NCI-H187 treated with DMSO at 0.1 percent for 48 hours (cell line): Measurements from ENCODE around the gene PARM1.
"Not testable (repeated sequence)": the region's sequence is repeated elsewhere in the genome, so short reads cannot be mapped to it uniquely, and the experiment has no call there.

ENCODE experiments used
- DNase-seq: peaks from one replicate; lab custom pipeline; 2025; lab: John Stamatoyannopoulos, UW

Gene PARM1

DNA sequence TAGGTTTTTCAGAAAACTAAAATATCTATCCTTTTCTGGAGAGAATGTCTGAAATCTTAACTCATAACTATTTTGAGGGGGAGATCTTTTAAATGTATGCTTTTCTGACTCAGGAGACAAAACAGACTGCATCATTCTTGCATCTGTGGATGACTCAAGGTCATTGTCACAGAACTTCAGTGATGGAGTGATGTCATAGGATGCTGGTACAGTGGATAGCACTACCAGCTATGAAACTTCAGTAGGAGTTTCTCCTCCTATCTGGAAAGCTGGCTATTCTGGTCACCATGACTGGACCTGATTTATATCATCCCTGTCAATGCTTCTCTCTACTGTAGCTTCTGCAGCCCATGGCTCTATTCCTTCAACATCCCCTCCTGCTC, 50.3 kb downstream of the PARM1 start:
- no peak for DNase-seq

DNA sequence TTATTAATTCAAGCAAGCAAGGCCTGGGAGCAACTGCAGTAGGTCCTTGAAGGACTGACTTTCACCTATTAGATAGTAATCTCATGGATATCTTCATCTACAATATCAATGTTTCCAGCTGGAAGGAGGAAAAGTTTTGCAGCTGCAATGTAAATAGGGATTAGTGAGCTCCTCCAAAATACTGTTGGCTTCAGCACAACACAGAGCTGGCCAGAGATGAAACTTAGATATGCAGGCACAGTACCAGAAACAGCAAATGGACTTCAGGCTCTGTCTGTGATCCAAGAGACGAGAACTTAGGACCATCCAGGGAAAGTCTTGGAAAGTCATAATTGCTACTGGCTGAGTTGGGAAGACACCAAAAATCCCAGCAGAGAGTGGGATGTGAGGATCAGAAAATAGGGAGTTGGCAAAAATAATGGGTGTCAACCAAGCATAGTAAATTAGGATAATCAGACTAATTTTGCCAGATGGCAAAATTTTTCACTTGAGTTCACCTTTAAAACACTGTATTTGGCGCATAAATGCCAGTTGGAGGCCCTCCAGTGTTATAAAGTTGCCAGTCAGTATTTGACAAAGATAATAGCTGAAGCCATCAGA, 57.5 kb downstream of the PARM1 start:
- DNase-seq: no peak

DNA sequence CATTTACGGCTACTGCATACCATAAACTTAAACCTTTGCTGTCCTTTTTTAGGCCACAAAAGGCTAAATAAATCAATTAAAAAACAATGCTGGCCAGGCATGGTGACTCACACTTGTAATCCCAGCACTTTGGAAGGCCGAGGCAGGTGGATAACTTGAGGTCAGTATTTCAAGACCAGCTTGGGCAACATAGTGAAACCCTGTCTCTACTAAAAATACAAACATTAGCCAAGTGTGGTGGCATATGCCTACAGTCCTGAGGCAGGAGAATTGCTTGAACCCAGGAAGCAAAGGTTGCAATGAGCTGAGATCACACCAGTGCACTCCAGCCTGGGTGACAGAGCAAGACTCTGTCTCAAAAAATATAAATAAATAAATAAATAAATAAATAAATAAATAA, 61.5 kb downstream of the PARM1 start:
- DNase-seq: not testable (repeated sequence)

DNA sequence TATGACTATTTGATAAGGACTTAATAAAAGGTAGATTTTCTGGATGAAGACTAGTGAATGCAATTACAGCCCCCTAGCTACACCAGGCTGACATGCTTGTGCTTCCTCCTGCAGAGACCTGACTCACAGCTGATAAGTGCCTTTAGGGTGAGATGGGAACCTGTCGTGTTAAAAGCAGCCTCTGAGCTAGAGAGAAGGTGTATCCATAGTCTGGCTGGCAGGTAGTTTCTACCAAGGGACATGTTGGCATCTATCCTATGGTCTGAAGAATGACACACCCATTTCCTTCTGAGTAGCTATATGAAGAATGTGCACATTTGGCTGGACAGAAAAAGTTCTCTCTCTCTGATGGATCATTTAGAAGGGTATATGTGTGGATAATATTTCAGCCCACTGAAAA, 64.1 kb downstream of the PARM1 start:
- no peak for DNase-seq

DNA sequence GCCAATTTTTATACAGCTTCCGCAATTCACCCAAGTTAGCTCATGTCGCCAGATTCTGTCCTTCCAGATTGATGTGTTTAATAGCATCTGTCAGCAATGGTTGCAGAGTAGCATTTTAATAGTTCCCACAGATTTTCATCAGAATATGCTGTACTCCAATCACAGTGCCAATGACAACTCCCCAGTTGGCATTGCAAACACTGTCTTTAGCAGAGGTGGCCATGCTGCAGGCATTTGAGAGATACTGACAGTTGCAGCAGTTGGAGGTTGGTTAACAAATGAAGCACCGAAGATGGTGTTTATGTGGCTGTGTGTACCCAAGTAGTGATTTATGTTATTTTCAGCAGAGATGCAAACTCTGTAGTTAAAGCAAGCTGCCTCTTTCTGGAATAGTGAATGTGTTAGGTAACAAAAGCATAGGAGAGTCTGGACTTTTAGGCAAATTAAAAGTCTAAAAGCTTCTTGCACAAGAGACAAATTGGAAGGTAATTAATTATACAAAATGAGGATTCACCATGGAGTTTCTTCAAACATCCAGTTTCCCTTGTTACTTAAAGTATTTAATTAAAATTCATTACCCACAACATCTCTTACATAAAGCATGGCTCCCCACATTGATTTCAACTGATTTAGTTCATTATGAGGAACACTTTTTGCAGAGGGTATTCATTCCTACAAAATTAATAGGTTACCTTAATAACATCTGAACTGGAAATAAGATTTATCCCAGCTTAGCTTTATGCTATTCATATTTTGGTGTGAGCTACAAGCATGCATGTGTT, 65.2 kb downstream of the PARM1 start:
- no peak for DNase-seq

DNA sequence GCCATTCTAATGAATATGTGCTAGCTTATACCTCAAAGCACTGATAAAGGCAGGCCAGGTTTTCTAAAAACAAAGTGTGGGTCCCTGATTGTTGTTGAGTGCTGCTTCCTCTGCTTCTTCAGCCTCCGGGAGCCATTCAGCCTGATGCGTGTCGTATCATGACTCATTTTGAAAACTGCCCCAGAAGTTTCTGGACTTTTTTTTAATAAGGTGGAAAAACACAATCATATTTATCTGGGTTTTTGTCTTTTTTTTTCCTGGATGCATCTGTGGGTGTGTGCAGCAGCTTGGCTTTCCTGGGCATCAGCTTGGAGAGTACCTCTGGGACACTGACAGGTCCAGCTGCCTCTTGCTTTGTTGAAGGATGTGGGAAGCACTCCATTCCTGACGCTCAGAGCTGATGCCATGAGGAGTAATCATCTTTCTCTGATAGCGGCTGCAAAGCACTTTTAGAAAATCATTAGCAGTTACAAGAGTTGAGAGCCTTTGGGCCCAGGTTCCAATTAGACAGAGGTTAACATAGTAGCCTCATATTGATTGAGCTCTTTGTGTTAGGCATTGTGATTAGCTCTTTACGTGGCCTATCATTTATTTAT, 66.9 kb downstream of the PARM1 start:
- DNase-seq: no peak

DNA sequence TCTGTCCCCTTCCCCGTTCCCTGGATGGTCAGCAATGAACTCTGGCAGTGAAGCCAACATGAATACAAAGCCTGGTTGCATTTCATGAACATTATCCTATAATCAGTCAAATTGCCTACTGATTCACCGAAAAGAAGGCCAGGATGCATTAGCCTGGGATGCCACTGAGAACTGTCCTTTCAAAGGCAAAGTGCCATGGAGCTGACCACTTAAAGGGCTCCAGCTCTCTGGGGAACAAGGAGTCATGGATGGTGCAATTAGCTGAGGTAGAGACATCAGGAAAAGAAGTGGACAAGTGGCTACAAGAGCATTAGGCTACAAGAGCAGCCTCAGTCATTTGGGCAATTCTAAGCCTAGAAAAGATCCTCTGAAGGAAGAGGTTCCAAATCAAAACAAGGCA, 69.0 kb downstream of the PARM1 start:
- DNase-seq: no peak

DNA sequence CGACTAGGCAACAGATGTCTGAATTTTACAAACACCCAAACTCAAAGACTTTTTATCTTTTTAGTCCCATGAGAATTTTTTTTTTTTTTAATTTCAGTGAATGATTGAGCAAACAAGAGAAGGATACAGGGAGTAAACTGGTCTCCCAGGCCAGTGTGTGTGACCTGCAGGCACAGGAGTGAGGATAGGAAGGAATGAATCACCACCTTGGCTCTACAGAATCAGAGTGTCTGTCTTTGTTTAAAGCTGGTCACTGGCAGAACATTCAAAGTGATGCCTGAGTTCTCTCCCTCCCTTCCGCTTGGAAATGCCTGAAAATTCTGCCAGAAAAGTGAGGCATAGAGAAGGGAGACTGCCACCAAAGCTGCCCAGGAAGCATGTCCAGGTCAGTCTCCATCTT, 69.5 kb downstream of the PARM1 start:
- DNase-seq: no peak

DNA sequence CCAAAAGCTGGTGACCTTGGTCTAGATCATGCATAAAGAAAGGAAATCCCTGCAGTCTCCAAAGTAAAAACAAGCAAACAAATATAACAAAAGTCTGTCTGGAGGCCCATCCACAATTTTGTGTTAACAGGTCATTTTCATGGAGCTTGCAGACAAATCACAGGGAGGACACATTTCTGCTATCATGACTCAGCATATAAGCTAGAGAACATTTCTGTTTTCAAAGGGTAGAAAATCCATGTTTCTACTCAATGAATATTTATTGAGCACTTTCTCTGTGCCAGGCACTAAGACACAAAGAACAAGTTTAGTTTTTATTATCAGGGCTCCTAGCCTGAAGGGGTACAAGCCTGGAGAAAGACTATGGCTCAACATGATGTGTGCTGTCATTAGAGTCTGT, 71.1 kb downstream of the PARM1 start:
- no peak for DNase-seq

DNA sequence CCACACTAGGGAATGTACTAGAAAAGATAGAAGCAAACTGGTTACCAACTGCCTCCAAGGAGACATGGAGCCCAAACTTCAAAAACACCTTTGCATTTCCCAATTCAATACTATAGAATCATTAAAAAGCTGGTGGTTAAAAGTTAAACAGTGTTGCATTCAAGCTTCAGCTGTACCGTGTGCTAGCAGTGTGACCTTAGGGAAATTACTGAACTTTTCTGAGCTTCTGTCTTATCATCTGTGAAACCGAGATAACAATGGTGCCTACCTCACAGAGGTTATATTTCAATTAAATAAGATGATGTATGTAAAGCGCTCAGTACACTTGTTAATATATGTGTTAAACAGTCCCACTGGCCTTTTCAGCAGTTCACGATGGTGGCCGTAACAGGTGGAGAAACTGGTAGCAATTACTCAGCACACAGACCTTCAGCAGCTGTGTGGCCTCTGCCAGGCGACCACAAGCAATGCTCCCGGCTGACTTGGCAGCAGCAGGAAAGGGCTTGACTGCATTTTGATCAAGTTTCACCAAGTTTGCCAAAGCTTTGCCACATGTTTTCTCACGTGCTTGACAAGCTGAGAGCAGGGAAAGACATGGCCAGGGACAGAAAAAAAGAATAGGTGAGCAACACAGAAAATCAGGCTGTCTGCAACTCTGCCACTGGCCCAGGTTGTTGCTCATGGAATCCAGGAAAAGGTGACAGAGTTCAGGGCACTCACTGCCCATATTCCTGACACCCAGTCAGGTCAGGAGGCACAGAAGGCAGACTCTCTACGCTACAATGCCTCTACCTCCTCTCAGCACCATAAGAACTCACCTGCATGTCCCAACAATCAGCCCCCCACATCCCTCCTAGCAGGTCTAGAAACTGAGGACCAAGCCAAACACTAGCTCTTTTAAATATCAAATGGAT, 72.1 kb downstream of the PARM1 start:
- no peak for DNase-seq

DNA sequence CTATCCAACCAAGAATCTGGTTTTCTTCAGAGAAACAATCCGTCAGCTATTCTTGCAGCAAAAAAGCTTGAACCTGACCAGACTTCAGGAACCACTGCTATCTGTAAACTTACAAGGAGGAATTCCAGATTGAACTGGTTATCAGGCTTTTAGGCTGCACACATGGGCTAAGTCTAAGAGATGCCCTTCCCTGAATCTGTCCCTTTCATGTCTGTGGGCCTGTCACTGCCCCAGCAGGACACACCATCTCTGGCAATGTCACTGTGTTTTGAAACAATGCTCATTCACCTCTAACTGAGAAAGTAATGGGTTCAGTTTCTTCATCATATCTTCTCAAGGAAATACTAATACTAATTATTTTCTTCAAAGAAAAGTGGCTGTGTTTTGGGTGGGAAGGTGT, 72.8 kb downstream of the PARM1 start:
- no peak for DNase-seq

DNA sequence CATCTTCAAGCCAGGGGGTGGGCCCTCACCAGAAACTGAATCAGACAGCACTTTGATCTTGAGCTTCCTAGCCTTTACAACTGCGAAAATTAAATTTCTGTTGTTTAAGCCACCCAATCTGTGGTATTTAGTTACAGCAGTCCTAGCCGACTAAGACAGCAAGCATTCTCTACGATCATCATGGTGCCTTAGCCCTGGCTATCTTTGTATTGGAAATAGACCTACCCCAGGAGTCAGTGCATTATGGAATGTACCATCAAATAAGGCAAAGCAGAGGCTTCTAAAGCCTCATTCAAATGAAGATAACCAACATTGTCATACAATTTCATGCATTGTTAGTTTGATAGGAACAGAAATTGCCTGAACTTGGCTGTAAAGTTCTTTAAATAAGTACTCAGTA, 75.0 kb downstream of the PARM1 start:
- DNase-seq: no peak

DNA sequence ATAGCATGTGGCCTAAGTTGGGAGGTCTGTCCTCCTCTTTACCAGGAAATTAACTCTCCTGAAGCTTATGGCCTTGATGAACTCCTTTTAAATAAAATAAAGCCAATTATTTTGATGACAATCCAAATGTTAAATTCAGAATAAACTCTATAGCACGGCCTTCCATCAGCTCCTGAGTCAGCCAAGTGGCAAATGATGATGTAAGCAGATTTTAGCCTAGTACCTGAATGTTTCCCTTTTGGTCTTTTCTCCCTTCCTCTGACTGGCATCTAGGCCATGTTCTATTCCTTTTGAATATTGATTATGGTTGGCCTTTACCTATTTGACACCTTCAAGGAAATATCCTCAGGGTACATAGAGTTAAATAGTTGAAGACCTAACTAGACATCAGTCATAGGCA, 76.2 kb downstream of the PARM1 start:
- no peak for DNase-seq

DNA sequence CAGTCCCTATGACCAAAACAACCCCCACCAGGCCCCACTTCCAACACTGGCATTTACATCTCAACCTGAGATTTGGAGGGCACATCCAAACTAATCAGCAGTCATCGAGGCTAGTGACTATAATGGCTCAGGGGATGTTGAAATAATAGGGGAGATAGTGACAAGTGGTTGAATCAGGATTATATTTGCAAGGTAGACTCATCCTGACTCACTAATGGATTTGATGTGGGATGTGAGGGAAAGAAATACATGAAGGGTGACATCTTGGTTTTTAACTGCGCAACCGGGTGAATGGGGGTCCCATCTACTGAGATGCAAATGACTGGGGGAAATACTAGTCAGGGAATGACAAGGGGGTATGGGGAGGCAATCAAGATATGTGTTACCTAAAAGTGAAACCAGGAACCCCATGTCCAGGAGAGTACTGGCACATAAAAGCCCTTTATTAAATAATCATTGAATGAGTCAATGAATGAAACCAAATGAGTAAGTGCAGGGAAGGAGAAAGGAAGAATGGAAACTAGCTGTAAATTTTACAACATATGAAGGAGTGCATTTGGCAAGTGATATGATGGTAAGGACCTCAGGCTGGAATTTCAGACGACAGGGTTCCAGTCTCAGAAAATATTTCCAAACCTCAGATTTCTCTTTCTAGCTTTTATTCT, 78.3 kb downstream of the PARM1 start:
- no peak for DNase-seq

DNA sequence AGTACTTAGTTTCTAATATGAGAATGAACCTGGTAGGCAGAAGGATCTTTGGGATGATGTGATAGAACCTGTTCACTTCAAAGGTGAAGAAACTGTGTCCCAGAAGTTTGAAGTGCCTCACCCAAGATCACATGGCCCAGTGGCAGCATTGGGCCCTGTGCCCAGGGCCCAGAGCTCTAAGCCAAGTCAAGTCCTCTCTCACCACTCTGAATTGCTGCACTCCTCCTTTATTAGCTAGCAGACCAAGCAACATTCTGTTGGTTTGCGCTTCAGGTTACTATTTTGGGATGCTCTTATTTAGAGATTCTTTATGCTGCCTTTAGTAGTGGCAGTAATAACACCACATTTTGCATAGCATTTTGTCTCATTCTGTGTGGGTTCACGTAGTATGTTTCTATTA, 82.7 kb downstream of the PARM1 start:
- DNase-seq: no peak

DNA sequence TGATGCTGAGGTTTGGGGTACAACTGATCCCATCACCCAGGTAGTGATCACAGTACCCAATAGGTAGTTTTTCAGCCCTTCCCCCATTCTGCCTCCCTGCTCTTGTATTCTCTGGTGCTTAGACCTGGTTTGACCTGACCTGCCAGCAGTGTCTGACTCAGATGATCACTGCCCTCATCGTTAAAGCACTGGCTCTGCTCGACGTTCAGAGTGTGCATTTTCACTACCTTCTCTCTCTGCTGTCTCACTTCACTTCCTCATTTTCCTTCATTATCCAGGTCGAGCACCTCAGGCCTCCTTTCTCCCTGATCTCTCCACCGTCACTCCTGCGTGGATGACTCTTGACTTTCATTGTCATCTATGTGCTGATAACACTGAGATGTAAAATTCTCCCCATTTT, 83.6 kb downstream of the PARM1 start:
- no peak for DNase-seq

DNA sequence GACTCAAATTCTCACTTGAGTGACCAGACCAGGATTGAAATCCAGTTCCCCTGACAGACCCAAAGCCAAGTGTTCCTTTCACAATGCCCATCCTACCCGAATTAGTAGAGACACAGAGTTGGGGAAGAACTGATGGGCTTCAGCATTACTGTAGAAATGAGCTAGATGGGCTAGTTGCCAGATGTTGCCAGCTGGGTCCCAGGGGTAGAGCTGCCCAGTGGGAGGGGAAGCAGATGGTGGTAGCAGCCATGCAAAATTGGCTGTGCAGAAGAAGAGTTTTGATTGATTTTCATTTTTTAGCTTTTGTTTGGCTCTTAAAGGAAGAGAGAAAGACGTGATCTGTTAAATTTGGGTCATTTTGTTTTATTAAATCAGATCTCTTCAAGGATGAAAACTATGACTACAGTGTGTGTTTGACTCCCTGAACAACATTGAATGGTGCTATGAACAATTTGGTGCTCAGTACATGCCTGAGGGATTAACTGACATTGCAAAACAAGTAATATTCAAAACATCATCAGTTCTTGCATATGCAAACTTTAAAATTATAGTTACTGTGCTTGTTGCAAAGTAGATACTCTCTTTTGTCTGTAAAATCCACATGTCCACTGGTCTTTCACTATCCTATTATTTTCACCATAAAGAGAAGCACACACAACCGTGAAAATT, 86.0 kb downstream of the PARM1 start:
- DNase-seq: no peak

DNA sequence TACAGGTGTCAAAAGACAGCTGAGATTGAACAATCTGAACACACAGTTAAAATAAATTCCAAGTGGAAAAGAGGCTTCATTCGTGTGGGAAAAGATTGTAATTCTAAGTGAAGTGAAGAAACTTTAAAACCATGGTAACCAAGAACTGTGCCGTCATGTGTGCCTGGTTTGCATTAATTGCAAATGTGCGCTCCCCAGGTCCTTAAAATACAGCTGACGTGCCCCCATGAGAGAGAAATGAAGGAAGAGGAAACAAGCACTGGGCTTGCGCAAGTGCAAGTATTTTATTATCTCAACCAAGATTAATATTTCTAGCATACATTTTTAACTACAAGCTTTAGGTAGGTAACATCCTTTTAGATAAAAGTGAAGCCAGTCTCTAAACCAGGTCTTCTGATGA, 92.5 kb downstream of the PARM1 start:
- DNase-seq: no peak

DNA sequence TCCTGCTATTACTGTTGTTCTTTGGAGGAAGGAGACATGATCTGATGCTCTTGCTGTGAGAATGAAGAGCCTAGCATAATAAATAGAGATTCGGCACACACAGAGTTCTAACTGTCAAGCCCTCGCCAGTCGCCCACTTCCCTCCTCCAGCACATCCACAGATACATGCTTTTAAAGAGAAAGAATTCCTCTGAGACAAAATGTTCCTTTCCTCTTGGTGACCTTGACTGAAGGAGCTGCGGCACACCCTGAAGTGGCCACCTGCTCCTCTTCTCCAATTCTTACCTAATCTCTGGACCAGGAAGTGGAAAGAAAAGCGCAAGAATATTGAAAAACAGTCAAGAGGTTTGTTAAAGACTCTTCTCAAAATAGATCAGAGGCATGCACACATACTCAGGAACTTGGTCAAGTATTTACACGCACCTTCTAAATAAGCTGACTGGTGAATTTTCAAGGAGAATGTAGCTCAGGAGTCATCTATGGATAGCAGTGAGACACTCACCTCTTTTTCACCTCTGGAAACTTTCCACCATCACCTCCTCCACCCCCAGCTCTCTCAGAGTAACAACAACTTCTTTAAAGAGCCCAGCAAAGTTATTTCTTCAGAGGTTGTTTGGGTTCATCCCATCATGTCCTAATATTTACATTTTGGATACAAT, 95.4 kb downstream of the PARM1 start:
- no peak for DNase-seq

DNA sequence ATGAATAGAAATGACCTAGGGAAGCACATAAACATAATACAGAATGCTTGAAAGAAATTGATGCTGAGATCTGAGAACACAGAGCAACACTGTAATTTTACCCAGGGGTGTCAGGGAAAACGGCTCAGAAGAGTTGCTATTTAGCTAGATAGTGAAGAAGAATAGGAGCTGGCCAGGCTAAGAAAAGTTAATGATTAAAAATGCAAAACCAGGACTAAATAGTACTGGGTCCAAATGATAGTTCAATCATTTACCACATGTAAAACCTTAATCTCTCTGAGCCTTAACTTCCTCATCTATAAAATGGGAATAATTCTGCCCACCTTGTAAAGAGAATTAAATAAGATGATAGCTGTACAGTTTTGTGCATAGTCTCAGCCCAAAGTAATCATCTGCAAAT, 97.1 kb downstream of the PARM1 start:
- no peak for DNase-seq

DNA sequence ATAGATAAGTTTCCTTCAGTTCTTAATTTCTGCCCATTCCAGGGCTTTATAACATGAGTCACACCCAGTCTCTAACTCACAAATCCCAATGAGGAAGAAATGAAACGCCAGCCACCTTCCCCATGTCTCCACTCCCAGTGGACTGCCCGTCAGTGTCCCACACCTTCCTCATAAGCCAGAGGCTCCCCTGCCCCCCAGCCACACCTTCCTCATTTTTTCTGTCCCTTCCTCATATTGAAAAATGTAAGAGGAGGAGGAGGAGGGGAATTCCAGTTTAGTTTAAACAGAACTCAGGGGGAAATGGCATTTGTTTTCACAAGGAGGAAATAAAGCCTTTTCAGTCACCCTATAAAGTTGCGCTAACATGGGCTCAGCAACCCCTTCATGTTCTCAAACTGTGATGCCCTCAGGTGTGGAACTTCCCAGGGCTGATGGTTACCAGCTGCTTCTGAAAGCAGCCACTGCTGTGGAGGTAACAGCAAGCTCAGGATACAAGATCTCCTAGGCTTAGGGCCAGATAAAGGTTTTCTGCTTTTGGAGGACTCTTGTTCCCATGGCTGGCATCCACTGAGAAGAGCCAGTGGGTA, 97.8 kb downstream of the PARM1 start:
- no peak for DNase-seq
